ENCODE measurements around the gene DYNC1I1.
A peak's percentile ranks its signal among the peaks of the same experiment; 100 is the strongest.

The DYNC1I1 gene

GRCh38 chr7:95772298-95772770 is at the start of gene DYNC1I1:
TSS of gene DYNC1I1 (plus strand) at chr7:95772554. CDS start at chr7:95804730, 32,176 bp downstream.
- no peak for TF ChIP-seq ZFX (IDR thresholded peaks at IDR 0.05)
- TF ChIP-seq, protein P1, sequence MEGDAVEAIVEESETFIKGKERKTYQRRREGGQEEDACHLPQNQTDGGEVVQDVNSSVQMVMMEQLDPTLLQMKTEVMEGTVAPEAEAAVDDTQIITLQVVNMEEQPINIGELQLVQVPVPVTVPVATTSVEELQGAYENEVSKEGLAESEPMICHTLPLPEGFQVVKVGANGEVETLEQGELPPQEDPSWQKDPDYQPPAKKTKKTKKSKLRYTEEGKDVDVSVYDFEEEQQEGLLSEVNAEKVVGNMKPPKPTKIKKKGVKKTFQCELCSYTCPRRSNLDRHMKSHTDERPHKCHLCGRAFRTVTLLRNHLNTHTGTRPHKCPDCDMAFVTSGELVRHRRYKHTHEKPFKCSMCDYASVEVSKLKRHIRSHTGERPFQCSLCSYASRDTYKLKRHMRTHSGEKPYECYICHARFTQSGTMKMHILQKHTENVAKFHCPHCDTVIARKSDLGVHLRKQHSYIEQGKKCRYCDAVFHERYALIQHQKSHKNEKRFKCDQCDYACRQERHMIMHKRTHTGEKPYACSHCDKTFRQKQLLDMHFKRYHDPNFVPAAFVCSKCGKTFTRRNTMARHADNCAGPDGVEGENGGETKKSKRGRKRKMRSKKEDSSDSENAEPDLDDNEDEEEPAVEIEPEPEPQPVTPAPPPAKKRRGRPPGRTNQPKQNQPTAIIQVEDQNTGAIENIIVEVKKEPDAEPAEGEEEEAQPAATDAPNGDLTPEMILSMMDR (conservative IDR thresholded peaks at IDR 0.05), result peak; percentile 25
- H3K27ac ChIP-seq, result peak within 1 kb of the TSS; percentile 30; the same call in 1 of the 2 replicates

DNA sequence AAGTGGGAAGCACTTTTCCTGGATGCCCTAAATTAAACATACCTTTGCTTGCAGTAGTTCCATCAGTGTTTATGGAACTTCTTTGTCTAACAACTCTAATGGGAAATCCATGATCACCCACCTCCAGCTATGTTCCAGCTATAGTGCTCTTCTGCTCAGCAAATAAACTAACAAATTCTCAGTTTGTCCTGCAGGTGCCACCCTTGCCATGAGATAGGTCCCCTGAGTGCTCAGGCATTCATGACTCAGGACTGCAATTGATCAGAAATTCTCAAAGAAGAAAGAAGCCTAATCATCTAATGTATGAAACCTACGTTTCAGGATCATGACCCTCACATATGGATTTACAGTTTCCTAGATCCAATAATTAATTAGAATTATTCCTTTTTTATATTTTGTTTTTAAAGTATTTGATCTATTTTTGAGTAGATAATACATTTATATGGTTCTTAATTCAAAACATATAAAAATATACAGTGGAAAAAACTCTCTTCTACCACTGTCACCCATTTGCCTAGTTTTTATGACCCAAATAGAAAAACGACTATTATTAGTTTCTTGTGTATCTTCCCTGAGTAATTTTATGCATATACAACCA is 48.7 kb upstream of the DYNC1I1 start:
- no peak overlapping the region for H3K27ac ChIP-seq
- TF ChIP-seq, protein P1 (conservative IDR thresholded peaks at IDR 0.05), result peak; percentile 76
- TF ChIP-seq ZFX (IDR thresholded peaks at IDR 0.05), result no peak

GRCh38 chr7:95725205-95725604 is 47.1 kb upstream of the DYNC1I1 start:
- TF ChIP-seq ZFX (IDR thresholded peaks at IDR 0.05), result no peak
- TF ChIP-seq, protein P1 (conservative IDR thresholded peaks at IDR 0.05), result peak; percentile 12
- H3K27ac ChIP-seq, result no peak overlapping the region

DNA sequence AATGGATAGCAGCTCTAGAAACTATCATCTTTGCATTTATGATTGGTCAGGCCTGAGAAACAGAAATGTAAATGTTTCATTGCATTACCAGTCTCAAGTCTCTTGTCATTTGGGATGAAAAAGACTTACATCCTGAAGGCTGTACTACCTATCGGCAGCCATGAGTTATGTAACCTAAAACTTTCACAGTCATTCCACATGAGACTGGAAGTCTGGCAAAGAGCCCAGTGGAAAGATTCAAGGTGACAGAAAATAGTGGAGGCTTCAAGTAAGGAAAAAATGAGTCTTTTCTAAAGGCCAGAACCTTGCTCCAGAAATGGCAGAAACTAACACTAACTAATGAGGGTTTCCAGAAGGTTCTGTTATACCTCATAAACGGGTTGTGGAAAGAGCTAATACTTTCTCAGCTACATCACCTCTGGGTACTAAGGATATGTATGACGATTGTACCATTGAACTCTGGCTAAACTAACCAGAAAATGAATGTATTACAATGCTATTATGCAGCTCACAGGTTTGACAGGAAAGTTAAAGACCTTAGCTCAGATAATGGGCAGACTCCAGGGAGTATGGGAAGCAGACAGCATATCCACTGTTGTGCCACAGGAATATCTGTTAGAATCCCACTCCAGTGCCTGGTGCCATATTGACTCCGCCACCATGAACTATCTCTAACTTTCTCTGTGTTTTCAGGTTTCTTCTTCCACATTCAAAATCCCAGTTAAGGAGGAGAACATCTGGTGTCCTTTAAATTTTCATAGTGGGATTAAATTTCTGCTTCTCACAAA is 41.7 kb upstream of the DYNC1I1 start:
- TF ChIP-seq, protein P1 (conservative IDR thresholded peaks at IDR 0.05), result no peak
- no peak for TF ChIP-seq ZFX (IDR thresholded peaks at IDR 0.05)
- H3K27ac ChIP-seq, result no peak overlapping the region

GRCh38 chr7:95736635-95737034 is 35.7 kb upstream of the DYNC1I1 start:
- TF ChIP-seq, protein P1 (conservative IDR thresholded peaks at IDR 0.05), result no peak
- TF ChIP-seq ZFX (IDR thresholded peaks at IDR 0.05), result no peak
- no peak overlapping the region for H3K27ac ChIP-seq

DNA sequence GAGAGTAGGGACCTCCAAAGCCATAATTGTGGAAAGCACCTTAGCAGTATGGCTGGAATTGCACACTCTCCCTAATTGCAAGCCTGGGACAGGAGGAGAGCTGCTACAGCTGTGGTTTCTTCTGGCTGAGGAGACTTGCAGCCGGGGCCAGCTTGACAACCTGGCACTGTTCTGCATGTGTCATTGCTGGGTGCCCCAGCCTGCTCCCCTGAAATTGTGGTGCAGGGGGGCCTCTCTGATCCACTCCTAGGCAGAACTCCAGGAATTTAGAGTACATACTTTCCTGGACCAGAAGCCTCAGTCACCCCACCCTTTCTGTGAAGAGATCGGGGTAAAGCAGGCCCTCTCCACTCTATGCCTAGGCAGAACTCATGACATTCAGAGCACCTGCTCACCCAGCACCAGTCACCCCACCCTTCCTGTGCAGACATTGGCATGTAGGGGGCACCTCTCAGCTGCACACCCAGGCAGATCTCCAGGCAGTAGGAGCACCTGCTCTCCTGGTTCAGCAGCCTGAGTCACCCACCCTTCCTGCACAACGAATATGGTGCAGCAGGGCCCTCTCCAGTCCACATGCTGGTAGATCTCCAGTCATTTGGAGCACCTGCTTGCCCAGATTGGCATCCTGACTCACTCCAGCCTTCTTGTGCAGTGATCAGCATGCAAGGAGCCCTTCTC is 34.4 kb upstream of the DYNC1I1 start:
- no peak overlapping the region for H3K27ac ChIP-seq
- no peak for TF ChIP-seq ZFX (IDR thresholded peaks at IDR 0.05)
- TF ChIP-seq, protein P1 (conservative IDR thresholded peaks at IDR 0.05), result no peak

GRCh38 chr7:95749044-95749443 is 23.3 kb upstream of the DYNC1I1 start:
- TF ChIP-seq ZFX (IDR thresholded peaks at IDR 0.05), result no peak
- TF ChIP-seq, protein P1 (conservative IDR thresholded peaks at IDR 0.05), result no peak
- no peak overlapping the region for H3K27ac ChIP-seq
